Stimulated activated CD4-positive, alpha-beta T cell treated with anti-CD3 and anti-CD28 coated beads, Interleukin-12 subunit alpha, Interleukin-12 subunit beta, amount 100 ng/mL, for 48 hours (primary cell): ENCODE measurements around the gene STARD3.

Experiments used
- DNase-seq, 3 donors: peaks; one replicate each; pipeline ENCODE4 v3.0.0-alpha.2; 2020; ENCODE audit warnings: low read depth in 2 of 3, low spot score in 1 of 3

STARD3 gene

GRCh38 chr17:39634384-39634871 is 2.5 kb upstream of the STARD3 start:
- DNase-seq, result peak in 1 of 3 donors; percentile 44

- DNase-seq, result no peak
Measured at GRCh38 chr17:39635614-39636176, 1.2 kb upstream of the STARD3 start.

- DNase-seq, result no peak
Measured at GRCh38 chr17:39636587-39636926, 387 bp upstream of the STARD3 start.

- DNase-seq, result no peak
Measured at GRCh38 chr17:39638317-39638716, 1.4 kb downstream of the STARD3 start.

GRCh38 chr17:39639043-39639442 is 2.1 kb downstream of the STARD3 start:
- DNase-seq, result no peak

GRCh38 chr17:39639566-39640458 is 2.9 kb downstream of the STARD3 start:
- DNase-seq, result no peak

- DNase-seq, result no peak
Measured at GRCh38 chr17:39640591-39641031, 3.7 kb downstream of the STARD3 start.

GRCh38 chr17:39641097-39641496 is 4.2 kb downstream of the STARD3 start:
- no peak for DNase-seq

- no peak for DNase-seq
Measured at GRCh38 chr17:39641883-39642282, 4.9 kb downstream of the STARD3 start.

- DNase-seq, result no peak
Measured at GRCh38 chr17:39642291-39643074, 5.5 kb downstream of the STARD3 start.

GRCh38 chr17:39643271-39643670 is 6.3 kb downstream of the STARD3 start:
- no peak for DNase-seq

GRCh38 chr17:39647256-39647655 is 10.3 kb downstream of the STARD3 start:
- DNase-seq, result no peak

GRCh38 chr17:39648616-39649366 is 11.8 kb downstream of the STARD3 start:
- no peak for DNase-seq

- DNase-seq, result no peak
Measured at GRCh38 chr17:39650121-39650579, 13.2 kb downstream of the STARD3 start.

- no peak for DNase-seq
Measured at GRCh38 chr17:39651923-39652586, 15.1 kb downstream of the STARD3 start.

GRCh38 chr17:39652587-39653315 is 15.8 kb downstream of the STARD3 start:
- DNase-seq, result no peak

- DNase-seq, result no peak
Measured at GRCh38 chr17:39653316-39653661, 16.3 kb downstream of the STARD3 start.

- peak; percentile 63 to 87 (median 79) for DNase-seq
Measured at GRCh38 chr17:39653662-39654331, 16.9 kb downstream of the STARD3 start.

- DNase-seq, result no peak
Measured at GRCh38 chr17:39655105-39655504, 18.2 kb downstream of the STARD3 start.
